Smooth muscle cell (in vitro differentiated cells): Measurements from ENCODE around the gene PCBP3. TPM values are rescaled to one million over a fixed set of nuclear protein-coding genes. Genes with fewer than 3 reads are reported as not detected.
"Not testable (repeated sequence)": the region's sequence is repeated elsewhere in the genome, so short reads cannot be mapped to it uniquely, and the experiment has no call there.

ENCODE experiments used
- DNase-seq: peaks from one replicate; lab custom pipeline; 2025; ENCODE audit not compliant: unreplicated experiment; lab: John Stamatoyannopoulos, UW
- H2AFZ ChIP-seq: fragments of 200-600 bp; sonication (generic); 2 replicates; pipeline ENCODE4 v1.6.0; 2016; ENCODE audit warnings: antibody characterized with exemption, low read depth, mild to moderate bottlenecking
- H3F3A ChIP-seq: fragments of 200-600 bp; sonication (generic); 2 replicates; pipeline ENCODE4 v1.6.0; 2017; ENCODE audit warnings: antibody characterized with exemption, low read depth
- H3K27ac ChIP-seq: fragments of 200-600 bp; sonication (generic); 2 replicates; pipeline ENCODE4 v1.5.1; 2016; ENCODE audit warnings: low read depth, mild to moderate bottlenecking
- H3K27me3 ChIP-seq: fragments of 200-600 bp; sonication (generic); 2 replicates; pipeline ENCODE4 v1.6.1; 2016; ENCODE audit warnings: low read depth, mild to moderate bottlenecking
- H3K36me3 ChIP-seq: fragments of 200-600 bp; sonication (generic); 2 replicates; pipeline ENCODE4 v1.5.1; 2016; ENCODE audit warnings: low read depth
- H3K4me1 ChIP-seq: fragments of 200-600 bp; sonication (generic); 2 replicates; pipeline ENCODE4 v1.5.1; 2016; ENCODE audit warnings: low read depth
- H3K4me2 ChIP-seq: fragments of 200-600 bp; sonication (generic); 2 replicates; pipeline ENCODE4 v1.6.0; 2016; ENCODE audit warnings: mild to moderate bottlenecking
- H3K4me3 ChIP-seq: fragments of 200-600 bp; sonication (generic); 2 replicates; pipeline ENCODE4 v1.5.1; 2016; ENCODE audit warnings: mild to moderate bottlenecking
- H3K79me2 ChIP-seq: fragments of 200-600 bp; sonication (generic); 2 replicates; pipeline ENCODE4 v1.6.0; 2016; ENCODE audit warnings: low read depth, mild to moderate bottlenecking
- H3K9ac ChIP-seq: fragments of 200-600 bp; sonication (generic); 2 replicates; pipeline ENCODE4 v1.6.0; 2016; ENCODE audit warnings: low read depth
- H3K9me3 ChIP-seq: fragments of 200-600 bp; sonication (generic); replicated peaks from 2 replicates; pipeline ENCODE4 v1.5.1; 2016; ENCODE audit warnings: low read depth
- H4K20me1 ChIP-seq: fragments of 200-600 bp; sonication (generic); 2 replicates; pipeline ENCODE4 v1.6.0; 2016; ENCODE audit warnings: low read depth
- WGBS: methylation state at CpG from one replicate; pipeline ENCODE4 v1.1.7; 2016; ENCODE audit warnings: low lambda C conversion rate; 5-methylcytosine and 5-hydroxymethylcytosine counted together
- polyA plus RNA-seq: library from polyadenylated mRNA; unstranded; fragments of >200 nt; fragmentation: Nextera tagmentation; extraction: Ambion mirVana; gene quantifications from 2 replicates; pipeline ENCODE4 v1.2.1, GENCODE V29; 2016
- total RNA-seq: library from RNA; depleted of rRNA; stranded (reverse); fragments of >200 nt; gene quantifications from 2 replicates; pipeline ENCODE4 v1.2.3, GENCODE V29; 2014
- TF ChIP-seq, protein P1 (sequence below): fragments of 200-600 bp; sonication (generic); IDR thresholded peaks from 2 replicates; pipeline ENCODE4 v1.5.1; 2017; ENCODE audit warnings: borderline replicate concordance, mild to moderate bottlenecking, antibody characterized with exemption; ENCODE audit not compliant: insufficient read depth, poor library complexity, severe bottlenecking

PCBP3 gene
- total and polyA plus RNA-seq, 2 experiments from 2014 or later = 8.9 to 23.1 TPM

- no peak overlapping the region for H3K4me2 ChIP-seq
- no peak overlapping the region for H3K27ac ChIP-seq
- no peaks in the 10 kb centered on the region for H3K36me3 ChIP-seq
- WGBS = 95% methylated on average over 1 of the region's 1 CpG
- H3K4me3 ChIP-seq = no peak overlapping the region
- H4K20me1 ChIP-seq = no peaks in the 10 kb centered on the region
- no peak overlapping the region for H2AFZ ChIP-seq
- H3K9ac ChIP-seq = no peak overlapping the region
- no peaks in the 10 kb centered on the region for H3K79me2 ChIP-seq
- H3F3A ChIP-seq = no peaks in the 10 kb centered on the region
- H3K27me3 ChIP-seq = no peaks in the 10 kb centered on the region
- H3K9me3 ChIP-seq = no peaks in the 10 kb centered on the region
- no peak for DNase-seq
- TF ChIP-seq, protein P1, sequence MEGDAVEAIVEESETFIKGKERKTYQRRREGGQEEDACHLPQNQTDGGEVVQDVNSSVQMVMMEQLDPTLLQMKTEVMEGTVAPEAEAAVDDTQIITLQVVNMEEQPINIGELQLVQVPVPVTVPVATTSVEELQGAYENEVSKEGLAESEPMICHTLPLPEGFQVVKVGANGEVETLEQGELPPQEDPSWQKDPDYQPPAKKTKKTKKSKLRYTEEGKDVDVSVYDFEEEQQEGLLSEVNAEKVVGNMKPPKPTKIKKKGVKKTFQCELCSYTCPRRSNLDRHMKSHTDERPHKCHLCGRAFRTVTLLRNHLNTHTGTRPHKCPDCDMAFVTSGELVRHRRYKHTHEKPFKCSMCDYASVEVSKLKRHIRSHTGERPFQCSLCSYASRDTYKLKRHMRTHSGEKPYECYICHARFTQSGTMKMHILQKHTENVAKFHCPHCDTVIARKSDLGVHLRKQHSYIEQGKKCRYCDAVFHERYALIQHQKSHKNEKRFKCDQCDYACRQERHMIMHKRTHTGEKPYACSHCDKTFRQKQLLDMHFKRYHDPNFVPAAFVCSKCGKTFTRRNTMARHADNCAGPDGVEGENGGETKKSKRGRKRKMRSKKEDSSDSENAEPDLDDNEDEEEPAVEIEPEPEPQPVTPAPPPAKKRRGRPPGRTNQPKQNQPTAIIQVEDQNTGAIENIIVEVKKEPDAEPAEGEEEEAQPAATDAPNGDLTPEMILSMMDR = no peak
- H3K4me1 ChIP-seq = no peaks in the 10 kb centered on the region
Measured at GRCh38 chr21:45669382-45669781, 25.9 kb downstream of the PCBP3 start.

DNA sequence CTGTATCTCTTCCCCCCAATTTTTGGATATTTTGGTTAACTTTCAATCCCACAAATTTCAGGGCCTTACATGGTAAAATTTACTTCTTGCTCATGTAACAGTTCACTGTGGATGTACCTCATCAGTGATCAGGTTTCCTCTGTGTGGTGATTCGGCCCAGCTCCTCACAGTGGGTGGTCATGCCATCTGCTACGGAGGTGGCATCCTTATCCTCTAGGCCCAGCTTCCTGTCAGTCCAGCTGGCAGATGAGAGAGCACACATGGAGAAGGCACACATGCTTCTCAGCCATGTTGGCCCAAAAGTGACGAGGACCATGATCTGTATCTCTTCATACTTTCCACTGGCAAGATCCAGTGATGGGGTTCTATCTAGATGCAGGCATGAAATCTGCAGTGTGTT lies 27.2 kb downstream of the PCBP3 start:
- H3K79me2 ChIP-seq = no peaks in the 10 kb centered on the region
- TF ChIP-seq, protein P1 = no peak
- H3K9me3 ChIP-seq = no peaks in the 10 kb centered on the region
- no peaks in the 10 kb centered on the region for H3K4me1 ChIP-seq
- WGBS = 80% methylated on average over 3 of the region's 3 CpGs
- H3K27ac ChIP-seq = no peak overlapping the region
- H3K4me3 ChIP-seq = no peak overlapping the region
- no peaks in the 10 kb centered on the region for H3F3A ChIP-seq
- H3K9ac ChIP-seq = no peak overlapping the region
- DNase-seq = no peak
- no peaks in the 10 kb centered on the region for H4K20me1 ChIP-seq
- no peaks in the 10 kb centered on the region for H3K27me3 ChIP-seq
- H2AFZ ChIP-seq = no peak overlapping the region
- no peaks in the 10 kb centered on the region for H3K36me3 ChIP-seq
- no peak overlapping the region for H3K4me2 ChIP-seq

GRCh38 chr21:45678790-45679189 lies 35.3 kb downstream of the PCBP3 start:
- H4K20me1 ChIP-seq, H3K4me1 ChIP-seq, H3K4me3 ChIP-seq, H3K9ac ChIP-seq, H3K36me3 ChIP-seq, H3K27ac ChIP-seq, H3K9me3 ChIP-seq, H3K4me2 ChIP-seq, H3F3A ChIP-seq, H3K27me3 ChIP-seq, H3K79me2 ChIP-seq, DNase-seq, H2AFZ ChIP-seq: not testable (repeated sequence)
- WGBS = 100% methylated on average over 1 of the region's 1 CpG

GRCh38 chr21:45680215-45680614 lies 36.7 kb downstream of the PCBP3 start:
- no peak for DNase-seq
- H3K4me1 ChIP-seq = no peaks in the 10 kb centered on the region
- no peaks in the 10 kb centered on the region for H3K9me3 ChIP-seq
- no peak overlapping the region for H3K9ac ChIP-seq
- H4K20me1 ChIP-seq = no peaks in the 10 kb centered on the region
- H3K4me3 ChIP-seq = no peak overlapping the region
- H3K27me3 ChIP-seq = no peaks in the 10 kb centered on the region
- no peak overlapping the region for H3K4me2 ChIP-seq
- no peaks in the 10 kb centered on the region for H3K36me3 ChIP-seq
- H3K27ac ChIP-seq = no peak overlapping the region
- no peaks in the 10 kb centered on the region for H3K79me2 ChIP-seq
- TF ChIP-seq, protein P1 = no peak
- 75% methylated on average over 1 of the region's 1 CpG for WGBS
- H3F3A ChIP-seq = no peaks in the 10 kb centered on the region
- no peak overlapping the region for H2AFZ ChIP-seq
